HL-60 (cell line): Measurements from ENCODE around the gene ZSWIM8.

Experiments
- DNase-seq, 2 experiments: peaks; one replicate each; pipeline ENCODE4 v3.0.0-alpha.2; 2010 to 2020; ENCODE audit warnings: low read depth in 1 of 2, low spot score in 1 of 2
- H3K27ac ChIP-seq: fragments of 250-450 bp; sonication (Bioruptor Pico); replicated peaks from 2 replicates; pipeline ENCODE4 v1.5.1; 2020; ENCODE audit warnings: mild to moderate bottlenecking, moderate library complexity
- H3K27me3 ChIP-seq: fragments of 250-450 bp; sonication (Bioruptor Pico); 2 replicates; pipeline ENCODE4 v1.5.1; 2021; ENCODE audit warnings: mild to moderate bottlenecking, moderate library complexity; ENCODE audit not compliant: insufficient read depth, poor library complexity, severe bottlenecking
- H3K4me3 ChIP-seq: replicated peaks from 2 replicates; pipeline ENCODE4 v1.5.1; 2011; ENCODE audit warnings: mild to moderate bottlenecking, control low read depth, low read length; ENCODE audit not compliant: insufficient read depth
- GABPA ChIP-seq: IDR thresholded peaks from 2 replicates; pipeline ENCODE4 v1.6.1; 2012; ENCODE audit warnings: low read depth
- POLR2AphosphoS5 ChIP-seq: IDR thresholded peaks from 2 replicates; pipeline ENCODE4 v1.6.1; 2012; ENCODE audit warnings: low read depth
- SPI1 ChIP-seq: IDR thresholded peaks from 2 replicates; pipeline ENCODE4 v1.6.1; 2012; ENCODE audit warnings: low read depth, mild to moderate bottlenecking, borderline replicate concordance
- TF ChIP-seq, protein P1 (sequence below): IDR thresholded peaks from one replicate; pipeline ENCODE4 v1.5.1; 2011; ENCODE audit warnings: low read length, control low read depth, inconsistent platforms; ENCODE audit not compliant: insufficient read depth
- TF ChIP-seq, protein P2 (sequence below): IDR thresholded peaks from 2 replicates; pipeline ENCODE4 v1.6.1; 2012; ENCODE audit warnings: low read depth; ENCODE audit not compliant: insufficient replicate concordance

The ZSWIM8 gene

DNA sequence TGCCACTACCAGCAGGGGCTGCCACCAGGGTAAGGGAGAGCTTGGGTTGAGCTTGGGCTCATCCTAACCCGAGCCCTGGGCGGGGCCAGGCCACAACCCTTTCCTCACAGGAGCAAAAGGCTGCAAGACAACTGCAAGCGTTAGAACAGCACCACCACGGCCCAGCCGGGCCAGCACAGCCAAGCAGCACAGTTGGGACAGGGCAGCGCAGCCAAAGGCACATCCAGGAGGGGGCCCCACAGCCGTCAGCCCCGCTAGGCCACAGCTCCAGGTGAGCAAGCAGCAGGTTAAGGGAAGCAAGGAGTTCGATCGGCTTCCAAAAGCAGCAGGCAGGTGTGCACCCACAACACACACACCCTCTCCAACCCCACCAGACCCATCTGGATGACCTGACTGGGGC is 33.0 kb downstream of the ZSWIM8 start:
- no peak for DNase-seq
- Histone ChIP-seq H3K27me3 (no peaks in the 10 kb centered on the region), H3K4me3 (no peak overlapping the region), H3K27ac (no peak overlapping the region)
- TF ChIP-seq GABPA, result no peak
- TF ChIP-seq SPI1, result no peak
- TF ChIP-seq POLR2AphosphoS5, result no peak
- TF ChIP-seq, protein P1, sequence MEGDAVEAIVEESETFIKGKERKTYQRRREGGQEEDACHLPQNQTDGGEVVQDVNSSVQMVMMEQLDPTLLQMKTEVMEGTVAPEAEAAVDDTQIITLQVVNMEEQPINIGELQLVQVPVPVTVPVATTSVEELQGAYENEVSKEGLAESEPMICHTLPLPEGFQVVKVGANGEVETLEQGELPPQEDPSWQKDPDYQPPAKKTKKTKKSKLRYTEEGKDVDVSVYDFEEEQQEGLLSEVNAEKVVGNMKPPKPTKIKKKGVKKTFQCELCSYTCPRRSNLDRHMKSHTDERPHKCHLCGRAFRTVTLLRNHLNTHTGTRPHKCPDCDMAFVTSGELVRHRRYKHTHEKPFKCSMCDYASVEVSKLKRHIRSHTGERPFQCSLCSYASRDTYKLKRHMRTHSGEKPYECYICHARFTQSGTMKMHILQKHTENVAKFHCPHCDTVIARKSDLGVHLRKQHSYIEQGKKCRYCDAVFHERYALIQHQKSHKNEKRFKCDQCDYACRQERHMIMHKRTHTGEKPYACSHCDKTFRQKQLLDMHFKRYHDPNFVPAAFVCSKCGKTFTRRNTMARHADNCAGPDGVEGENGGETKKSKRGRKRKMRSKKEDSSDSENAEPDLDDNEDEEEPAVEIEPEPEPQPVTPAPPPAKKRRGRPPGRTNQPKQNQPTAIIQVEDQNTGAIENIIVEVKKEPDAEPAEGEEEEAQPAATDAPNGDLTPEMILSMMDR, result no peak
- TF ChIP-seq, protein P2, sequence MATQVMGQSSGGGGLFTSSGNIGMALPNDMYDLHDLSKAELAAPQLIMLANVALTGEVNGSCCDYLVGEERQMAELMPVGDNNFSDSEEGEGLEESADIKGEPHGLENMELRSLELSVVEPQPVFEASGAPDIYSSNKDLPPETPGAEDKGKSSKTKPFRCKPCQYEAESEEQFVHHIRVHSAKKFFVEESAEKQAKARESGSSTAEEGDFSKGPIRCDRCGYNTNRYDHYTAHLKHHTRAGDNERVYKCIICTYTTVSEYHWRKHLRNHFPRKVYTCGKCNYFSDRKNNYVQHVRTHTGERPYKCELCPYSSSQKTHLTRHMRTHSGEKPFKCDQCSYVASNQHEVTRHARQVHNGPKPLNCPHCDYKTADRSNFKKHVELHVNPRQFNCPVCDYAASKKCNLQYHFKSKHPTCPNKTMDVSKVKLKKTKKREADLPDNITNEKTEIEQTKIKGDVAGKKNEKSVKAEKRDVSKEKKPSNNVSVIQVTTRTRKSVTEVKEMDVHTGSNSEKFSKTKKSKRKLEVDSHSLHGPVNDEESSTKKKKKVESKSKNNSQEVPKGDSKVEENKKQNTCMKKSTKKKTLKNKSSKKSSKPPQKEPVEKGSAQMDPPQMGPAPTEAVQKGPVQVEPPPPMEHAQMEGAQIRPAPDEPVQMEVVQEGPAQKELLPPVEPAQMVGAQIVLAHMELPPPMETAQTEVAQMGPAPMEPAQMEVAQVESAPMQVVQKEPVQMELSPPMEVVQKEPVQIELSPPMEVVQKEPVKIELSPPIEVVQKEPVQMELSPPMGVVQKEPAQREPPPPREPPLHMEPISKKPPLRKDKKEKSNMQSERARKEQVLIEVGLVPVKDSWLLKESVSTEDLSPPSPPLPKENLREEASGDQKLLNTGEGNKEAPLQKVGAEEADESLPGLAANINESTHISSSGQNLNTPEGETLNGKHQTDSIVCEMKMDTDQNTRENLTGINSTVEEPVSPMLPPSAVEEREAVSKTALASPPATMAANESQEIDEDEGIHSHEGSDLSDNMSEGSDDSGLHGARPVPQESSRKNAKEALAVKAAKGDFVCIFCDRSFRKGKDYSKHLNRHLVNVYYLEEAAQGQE, result no peak

DNA sequence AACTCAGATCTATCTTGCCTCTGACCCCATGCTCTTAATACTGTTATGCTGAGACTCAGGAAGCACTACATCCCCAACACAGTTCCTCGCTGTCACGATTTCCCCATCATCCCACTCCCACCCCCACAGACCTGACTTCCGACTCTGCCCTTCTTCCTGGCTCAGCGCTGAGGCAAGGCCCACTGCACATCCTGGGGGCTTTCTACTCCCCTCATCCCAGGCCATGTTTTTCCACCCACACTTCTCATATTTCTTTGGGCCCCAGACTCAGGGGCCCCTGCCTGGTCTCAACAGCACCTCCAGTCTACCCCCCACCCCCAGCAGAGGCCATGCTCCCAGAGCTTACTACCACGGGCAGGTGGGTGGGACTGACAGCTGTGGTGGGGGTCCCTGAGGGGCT is 33.7 kb downstream of the ZSWIM8 start:
- no peak for DNase-seq
- TF ChIP-seq GABPA (no peak), SPI1 (no peak), POLR2AphosphoS5 (no peak)
- TF ChIP-seq, protein P2, result no peak
- TF ChIP-seq, protein P1, result no peak
- no peak overlapping the region for H3K4me3 ChIP-seq
- H3K27me3 ChIP-seq, result no peaks in the 10 kb centered on the region
- peak overlapping the region; percentile 28; the same call in 1 of the 2 replicates for H3K27ac ChIP-seq

DNA sequence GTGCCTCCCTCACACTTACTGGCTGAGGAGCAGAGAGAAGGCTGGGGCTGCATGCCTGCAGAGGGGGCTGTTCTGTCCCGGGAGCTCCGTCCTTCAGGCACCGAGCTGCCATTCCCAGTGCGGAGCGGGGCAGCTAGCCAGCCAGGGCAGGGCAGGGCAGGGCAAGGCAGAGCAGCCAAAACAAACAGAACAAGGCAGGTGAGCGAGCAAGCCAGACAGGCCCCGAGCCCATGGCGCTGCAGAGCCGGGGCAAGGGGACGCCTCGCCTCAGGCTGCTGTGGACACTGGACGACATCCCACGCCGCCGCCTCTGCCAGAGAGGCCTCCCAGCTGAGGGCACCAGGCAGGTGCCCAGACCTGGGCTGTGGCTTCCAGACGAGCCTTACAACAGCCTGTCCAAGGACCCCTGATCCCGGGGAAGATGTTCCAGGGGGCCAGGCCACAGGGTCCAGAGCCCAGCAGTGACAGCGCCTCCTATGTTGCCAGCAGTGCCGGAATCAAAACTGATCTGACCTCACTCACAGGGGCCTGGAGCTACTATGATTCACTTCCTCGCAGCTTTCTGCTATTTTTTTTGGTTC is 34.2 kb downstream of the ZSWIM8 start:
- no peak overlapping the region for H3K4me3 ChIP-seq
- no peaks in the 10 kb centered on the region for H3K27me3 ChIP-seq
- peak overlapping the region; percentile 28; the same call in 1 of the 2 replicates for H3K27ac ChIP-seq
- DNase-seq, result no peak
- TF ChIP-seq SPI1 (no peak), GABPA (no peak), POLR2AphosphoS5 (no peak)
- TF ChIP-seq, protein P1, result no peak
- TF ChIP-seq, protein P2, result no peak
